Occipital lobe (tissue), 2 donors: ENCODE data around the gene CFAP92. TPM values are rescaled to one million over a fixed set of nuclear protein-coding genes. Genes with fewer than 3 reads are reported as not detected.

ENCODE experiments used
- DNase-seq: peaks from one replicate; lab custom pipeline; 2025; lab: John Stamatoyannopoulos, UW
- total RNA-seq: library from RNA; depleted of rRNA; stranded (reverse); fragments of >200 nt; gene quantifications from one replicate; pipeline ENCODE4 v1.2.3, GENCODE V29; 2014

CFAP92 gene, protein sequence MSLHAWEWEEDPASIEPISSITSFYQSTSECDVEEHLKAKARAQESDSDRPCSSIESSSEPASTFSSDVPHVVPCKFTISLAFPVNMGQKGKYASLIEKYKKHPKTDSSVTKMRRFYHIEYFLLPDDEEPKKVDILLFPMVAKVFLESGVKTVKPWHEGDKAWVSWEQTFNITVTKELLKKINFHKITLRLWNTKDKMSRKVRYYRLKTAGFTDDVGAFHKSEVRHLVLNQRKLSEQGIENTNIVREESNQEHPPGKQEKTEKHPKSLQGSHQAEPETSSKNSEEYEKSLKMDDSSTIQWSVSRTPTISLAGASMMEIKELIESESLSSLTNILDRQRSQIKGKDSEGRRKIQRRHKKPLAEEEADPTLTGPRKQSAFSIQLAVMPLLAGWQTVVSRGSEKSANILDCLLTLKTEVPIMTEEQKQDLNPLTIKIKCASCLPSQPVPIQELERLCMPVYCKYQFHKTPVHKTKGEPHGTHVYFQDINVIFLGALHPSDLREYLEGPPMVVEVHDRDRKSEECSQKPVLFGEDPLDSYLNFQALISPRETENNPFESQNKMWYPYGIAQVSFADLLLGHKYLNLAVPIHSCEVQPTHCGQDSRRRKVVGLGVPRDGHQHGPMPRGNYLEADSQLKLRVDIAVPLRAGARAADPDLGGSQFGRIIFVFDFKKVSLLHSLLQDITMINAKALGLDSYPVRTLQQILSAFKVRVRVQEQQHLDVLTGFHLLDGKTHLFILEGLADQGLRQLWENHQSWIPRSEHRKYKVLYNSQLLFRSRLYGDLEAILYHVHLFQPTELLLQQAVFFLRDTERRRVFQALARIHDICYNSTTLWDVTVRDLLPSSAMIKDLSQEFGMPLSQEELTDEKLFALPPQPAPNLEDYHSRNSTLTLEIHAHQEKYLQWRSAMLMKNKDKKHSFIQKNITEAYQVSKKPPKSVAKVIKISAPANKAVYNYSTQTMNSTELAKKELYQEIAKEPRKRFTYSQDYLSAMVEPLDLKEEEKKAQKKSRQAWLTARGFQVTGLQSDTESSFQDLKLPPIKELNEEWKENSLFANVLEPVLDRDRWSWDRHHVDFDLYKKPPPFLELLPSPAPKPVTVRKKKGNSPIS
- total RNA-seq, result 2.2 TPM

- DNase-seq, result peak; percentile 83
These were observed at the start of gene CFAP92 for GRCh38 chr3:128993461-128994172. Gene CFAP92, minus strand, starts transcription at chr3:128994076. Its CDS starts 772 bp downstream, at chr3:128993304.

DNA sequence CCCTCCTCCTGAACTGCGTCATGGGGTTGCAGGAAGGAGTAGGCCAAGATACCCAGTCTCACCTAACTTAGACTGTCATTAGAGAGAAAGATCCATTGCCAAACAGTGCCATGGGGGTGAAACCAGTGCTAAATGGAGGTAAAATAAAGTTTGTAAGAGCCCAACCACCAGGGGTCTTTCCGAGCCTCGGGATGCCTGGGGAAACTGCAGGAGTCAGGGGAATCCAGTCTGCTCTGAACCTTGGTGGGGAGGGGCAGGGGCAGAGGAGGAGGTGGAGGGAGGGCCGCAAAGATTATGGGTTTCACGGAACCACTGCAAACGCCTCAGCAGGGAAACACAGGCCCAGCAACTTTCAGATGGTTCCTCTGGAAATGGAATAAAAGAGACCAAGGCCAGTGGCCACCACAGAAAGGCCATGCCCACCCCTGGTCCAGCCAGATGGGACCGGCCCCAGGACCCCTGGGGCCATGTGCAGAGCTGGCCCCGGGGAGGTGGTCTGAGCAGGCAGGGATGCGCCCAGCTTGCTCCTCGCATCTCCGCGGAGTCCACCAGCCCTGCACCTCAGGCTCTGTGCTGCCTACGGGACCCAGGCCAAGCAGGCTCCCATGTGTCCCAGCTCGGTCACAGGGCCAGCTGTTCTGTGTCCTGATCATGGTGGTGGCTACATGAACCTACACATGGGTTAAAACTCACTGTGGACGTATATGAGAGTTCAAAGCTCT, 46.9 kb upstream of the CFAP92 start:
- DNase-seq, result no peak

- DNase-seq, result no peak
These were observed 46.1 kb upstream of the CFAP92 start for GRCh38 chr3:129040039-129040336.

- DNase-seq, result no peak
These were observed 45.6 kb upstream of the CFAP92 start for GRCh38 chr3:129039271-129040038.

- no peak for DNase-seq
These were observed 44.4 kb upstream of the CFAP92 start for GRCh38 chr3:129038121-129038855.

DNA sequence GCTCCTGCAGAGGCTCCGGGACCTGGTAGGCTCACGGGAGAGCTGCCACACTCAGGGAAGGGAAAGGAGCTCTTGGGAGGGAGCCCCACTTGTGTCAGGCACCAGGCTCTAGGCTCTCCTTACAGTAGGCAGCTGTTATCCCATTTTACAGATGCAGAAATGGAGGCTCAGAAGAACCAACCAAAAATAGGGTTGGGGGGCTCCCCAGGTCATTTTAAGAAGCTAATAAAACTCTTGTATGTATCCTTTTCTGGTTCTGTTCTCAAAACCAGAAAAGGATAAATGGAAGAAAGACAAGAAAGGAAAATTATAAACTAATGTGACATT, 43.2 kb upstream of the CFAP92 start:
- no peak for DNase-seq

- DNase-seq, result no peak
These were observed 42.6 kb upstream of the CFAP92 start for GRCh38 chr3:129036222-129037092.

GRCh38 chr3:129035360-129036221, 41.7 kb upstream of the CFAP92 start:
- DNase-seq, result no peak

GRCh38 chr3:129034642-129035041, 40.8 kb upstream of the CFAP92 start:
- no peak for DNase-seq

DNA sequence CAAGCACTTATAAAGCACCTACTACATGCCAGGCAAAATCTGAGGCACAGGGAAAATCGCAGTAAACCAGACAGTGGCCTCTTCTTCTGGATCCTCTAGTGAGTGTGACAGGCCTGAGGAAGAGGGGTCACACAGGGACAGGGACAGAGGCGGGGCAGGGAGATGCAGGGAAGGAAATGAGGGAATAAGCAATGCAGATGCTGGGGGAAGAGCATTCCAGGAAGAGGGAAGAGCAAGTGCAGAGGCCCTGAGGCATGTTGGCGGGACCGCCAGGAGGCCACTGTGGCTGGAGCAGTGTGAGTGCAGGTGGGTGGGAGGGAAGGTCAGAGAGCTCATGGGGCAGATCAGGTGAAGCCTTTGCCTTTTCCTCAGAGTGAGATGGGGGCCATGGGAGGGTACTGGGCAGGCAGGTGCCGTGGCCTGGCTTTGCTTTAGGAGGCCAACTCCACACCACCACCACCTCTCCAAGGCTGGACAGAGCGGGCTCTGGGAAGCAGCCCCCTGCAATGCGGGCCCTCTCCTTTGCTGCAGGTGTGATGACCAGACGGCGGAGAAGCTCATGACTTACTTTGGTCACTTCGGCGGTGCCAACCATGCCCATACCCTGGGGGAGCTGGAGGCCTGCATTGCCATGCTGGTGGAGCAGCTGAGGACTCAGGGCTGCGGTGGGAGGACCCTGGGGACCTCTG, 39.9 kb upstream of the CFAP92 start:
- DNase-seq, result no peak

DNA sequence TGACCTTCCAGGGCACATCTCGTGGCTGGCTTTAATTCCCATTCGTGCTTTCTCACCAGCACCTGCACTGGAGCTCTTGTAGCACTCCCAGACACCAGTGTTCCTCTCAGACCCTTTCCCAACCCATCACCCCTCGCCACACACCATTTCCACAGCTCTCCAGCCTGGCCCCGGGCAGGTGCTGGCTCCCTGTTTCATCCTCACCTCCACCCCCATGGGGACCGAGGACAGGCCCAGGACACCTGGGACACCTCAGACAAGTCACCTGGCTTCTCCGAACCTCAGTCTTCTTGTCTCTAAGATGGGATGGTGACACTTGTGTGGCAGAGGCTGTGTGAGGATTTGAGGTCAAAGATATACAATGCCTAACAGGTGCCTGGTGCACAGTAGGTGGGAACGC, 39.3 kb upstream of the CFAP92 start:
- no peak for DNase-seq

- no peak for DNase-seq
These were observed 38.8 kb upstream of the CFAP92 start for GRCh38 chr3:129032716-129033115.

- DNase-seq, result no peak
These were observed 37.8 kb upstream of the CFAP92 start for GRCh38 chr3:129031476-129032215.

GRCh38 chr3:129030611-129031010, 36.7 kb upstream of the CFAP92 start:
- DNase-seq, result no peak

DNA sequence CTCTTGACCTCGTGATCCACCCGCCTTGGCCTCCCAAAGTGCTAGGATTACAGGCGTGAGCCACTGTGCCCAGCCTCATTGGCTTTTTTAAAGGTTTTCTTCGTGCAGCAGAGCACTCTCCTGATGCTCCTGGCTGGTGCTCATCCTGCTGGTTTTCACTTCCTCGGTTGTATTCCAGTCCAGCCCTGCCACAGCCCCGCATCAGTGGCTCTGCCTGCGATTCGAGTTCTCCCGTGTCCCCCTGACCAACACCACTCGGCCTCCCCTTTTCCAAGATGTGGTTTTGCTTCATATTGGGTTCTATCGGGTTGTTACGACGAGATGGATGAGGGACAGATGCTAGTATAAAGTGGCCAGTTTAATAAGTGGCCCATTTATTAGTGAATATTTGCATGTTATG, 35.0 kb upstream of the CFAP92 start:
- no peak for DNase-seq

DNA sequence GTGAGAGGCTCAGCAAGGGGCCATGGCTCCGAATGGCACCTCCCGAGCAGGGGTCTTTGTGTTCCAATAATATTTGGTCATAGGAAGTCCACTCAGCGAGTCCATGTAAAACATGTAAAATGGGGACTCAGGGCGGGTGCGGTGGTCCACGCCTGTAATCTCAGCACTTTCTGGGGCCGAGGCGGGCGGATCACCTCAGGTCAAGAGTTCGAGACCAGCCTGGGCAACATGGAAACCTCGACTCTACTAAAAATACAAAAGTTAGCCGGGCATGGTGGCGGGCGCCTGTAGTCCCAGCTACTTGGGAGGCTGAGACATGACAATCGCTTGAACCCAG, 33.6 kb upstream of the CFAP92 start:
- no peak for DNase-seq
